HG03135 (cell line): ENCODE measurements around the gene ZSCAN18.
"Not testable (repeated sequence)": the region's sequence is repeated elsewhere in the genome, so short reads cannot be mapped to it uniquely, and the experiment has no call there.

Experiments used
- ATAC-seq: cut with Tn5 transposase; IDR thresholded peaks from one replicate; pipeline ENCODE4 v1.9.1; 2021; ENCODE audit warnings: mild to moderate bottlenecking, moderate library complexity; ENCODE audit not compliant: unreplicated experiment

ZSCAN18 gene, protein sequence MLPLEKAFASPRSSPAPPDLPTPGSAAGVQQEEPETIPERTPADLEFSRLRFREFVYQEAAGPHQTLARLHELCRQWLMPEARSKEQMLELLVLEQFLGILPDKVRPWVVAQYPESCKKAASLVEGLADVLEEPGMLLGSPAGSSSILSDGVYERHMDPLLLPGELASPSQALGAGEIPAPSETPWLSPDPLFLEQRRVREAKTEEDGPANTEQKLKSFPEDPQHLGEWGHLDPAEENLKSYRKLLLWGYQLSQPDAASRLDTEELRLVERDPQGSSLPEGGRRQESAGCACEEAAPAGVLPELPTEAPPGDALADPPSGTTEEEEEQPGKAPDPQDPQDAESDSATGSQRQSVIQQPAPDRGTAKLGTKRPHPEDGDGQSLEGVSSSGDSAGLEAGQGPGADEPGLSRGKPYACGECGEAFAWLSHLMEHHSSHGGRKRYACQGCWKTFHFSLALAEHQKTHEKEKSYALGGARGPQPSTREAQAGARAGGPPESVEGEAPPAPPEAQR

DNA sequence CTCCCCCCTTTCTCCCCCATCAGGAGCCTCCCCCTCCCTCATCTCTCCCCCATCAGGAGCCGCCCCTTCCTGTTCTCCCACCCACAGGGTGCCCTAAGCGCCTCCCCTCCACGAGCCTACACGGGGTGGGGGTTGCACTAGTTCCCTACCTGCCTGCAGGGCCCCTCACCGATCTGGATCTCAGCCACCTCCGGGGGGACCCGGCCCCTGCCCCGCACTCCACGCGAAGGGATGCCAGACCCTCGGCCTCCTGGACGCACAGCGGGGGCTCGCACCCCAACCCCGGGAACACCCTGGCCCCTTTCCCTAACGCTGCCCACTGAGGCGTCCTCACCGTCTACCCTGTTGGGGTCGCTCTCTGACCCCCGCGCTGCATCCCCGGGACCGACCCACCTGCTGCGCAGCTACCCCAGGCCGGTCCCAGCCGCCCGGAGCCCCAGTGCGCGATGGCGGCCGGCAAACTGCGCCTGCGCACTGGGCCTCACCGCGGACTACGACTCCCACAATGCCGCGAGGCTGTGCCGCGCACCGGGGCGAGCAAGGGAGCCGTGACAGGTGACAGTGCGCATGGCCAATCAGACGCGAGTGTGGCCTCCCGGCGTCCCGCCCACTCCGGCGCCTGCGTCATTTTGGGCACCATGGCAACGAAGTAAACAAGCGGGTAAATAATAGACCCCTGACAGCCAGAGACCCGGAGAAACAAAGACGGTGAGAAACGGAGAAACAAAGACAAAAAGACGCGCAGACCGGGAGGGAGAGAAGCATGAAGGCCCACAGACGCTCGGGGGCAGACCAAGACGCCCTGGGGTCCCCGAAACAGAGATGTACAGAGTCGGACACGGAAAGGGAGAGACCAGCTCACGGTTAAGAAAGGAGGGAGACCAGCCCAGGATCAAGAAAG lies at the start of gene ZSCAN18:
Gene ZSCAN18 (minus strand): TSS at position 451 of the 901 bp plus-strand sequence. CDS start 7,964 bp downstream, outside the sequence.
- peak; percentile 69 for ATAC-seq

DNA sequence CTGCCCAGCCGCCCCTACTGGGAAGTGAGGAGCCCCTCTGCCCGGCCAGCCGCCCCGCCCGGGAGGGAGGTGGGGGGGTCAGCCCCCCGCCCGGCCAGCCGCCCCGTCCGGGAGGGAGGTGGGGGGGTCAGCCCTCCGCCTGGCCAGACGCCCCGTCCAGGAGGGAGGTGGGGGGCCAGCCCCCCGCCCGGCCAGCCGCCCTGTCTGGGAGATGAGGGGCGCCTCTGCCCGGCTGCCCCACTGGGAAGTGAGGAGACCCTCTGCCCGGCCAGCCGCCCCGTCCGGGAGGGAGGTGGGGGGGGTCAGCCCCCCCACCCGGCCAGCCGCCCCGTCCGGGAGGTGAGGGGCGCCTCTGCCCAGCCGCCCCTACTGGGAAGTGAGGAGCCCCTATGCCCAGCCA lies 49.4 kb upstream of the ZSCAN18 start:
- not testable (repeated sequence) for ATAC-seq

DNA sequence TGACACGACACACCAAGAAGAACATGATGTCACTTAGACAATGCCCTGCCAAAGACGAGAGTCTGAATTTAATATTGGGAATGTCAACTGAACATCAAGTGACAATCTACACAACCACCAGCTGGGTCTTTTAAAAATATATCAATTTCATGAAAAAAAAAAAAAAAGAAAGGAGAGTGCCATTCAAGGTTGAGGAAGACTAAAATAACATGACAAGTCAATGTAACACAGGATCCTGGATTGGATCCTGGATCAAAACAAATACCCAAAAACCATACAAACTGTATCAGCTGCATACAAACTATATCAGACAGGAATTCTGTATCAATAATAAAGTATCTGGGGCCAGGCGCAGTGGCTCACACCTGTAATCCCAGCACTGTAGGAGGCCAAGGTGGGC lies 47.8 kb upstream of the ZSCAN18 start:
- no peak for ATAC-seq

DNA sequence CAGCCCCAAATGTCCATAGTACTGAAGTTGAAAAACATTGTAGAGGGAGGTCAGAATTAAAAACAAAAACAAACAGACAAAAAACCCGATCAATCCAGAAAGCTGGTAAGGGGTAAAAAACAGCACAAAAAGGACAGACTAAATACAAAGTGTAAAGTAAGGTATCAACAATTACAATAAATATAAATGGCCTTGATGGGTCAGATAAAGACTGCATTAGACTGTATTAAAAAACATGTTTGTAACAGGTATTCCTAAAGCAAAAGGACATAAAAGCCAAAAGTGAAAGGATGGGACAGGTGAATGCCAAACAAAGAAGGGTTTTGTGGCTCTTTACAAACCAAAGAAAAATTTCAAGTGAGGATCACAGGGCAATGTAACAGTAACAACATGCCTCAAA lies 36.2 kb upstream of the ZSCAN18 start:
- ATAC-seq = no peak

DNA sequence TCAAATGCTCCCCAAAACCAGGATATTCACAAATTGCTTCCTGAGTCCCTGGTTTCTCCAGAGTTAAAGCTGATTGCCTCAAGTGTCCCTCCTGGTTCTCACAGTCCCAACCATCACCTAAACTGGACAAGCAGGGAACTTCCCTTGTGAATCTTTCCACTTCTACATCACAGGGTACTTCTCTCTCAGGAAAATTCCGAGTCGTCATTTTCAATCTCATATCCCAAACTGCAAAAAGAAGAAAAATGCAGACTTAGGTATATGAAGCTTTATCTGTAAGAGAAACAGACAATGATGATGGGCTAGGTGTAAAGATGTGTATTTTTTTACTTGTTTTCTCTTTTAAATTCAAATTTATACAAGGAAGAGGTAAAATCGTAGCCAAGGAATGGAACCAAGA lies 31.3 kb upstream of the ZSCAN18 start:
- ATAC-seq = no peak

DNA sequence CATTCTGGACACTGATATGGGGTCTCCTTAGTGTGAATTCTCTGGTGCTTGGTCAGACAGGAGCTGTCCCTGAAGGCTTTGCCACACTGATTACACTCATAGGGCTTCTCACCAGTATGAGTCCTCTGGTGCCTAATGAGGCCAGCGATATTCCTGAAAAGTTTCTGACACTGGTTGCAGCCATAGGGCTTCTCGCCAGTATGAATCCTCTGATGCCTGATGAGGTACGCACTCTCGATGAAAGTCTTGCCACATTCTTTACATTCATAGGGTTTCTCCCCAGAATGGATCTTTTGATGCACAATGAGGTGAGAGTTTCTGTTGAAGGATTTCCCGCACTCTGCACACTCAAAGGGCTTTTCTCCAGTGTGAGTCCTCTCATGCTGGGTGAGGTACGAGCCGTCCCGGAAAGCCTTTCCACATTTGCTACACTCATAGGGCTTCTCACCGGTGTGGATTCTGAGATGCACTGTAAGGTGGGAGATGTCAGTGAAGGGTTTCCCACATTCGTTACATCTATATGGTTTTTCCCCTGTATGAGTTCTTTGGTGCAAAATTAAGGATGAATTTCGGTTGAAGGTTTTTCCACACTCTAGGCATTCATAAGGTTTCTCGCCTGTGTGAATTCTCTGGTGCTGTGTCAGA lies 30.1 kb upstream of the ZSCAN18 start:
- no peak for ATAC-seq

DNA sequence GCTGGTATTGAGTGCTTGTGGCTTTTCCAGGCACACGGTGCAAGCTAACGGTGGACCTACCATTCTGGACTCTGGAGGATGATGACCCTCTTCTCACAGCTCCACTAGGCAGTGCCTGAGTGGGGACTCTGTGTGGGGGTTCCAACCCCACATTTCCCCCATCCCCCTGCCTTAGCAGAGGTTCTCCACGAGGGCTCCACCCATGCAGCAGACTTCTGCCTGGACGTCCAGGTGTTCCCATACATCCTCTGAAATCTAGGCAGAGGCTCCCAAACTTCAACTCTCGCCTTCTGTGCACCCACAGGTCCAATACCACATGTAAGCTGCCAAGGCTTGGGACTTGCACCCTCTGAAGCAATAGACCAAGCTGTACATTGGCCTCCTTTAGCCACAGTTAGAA lies 25.3 kb upstream of the ZSCAN18 start:
- no peak for ATAC-seq

DNA sequence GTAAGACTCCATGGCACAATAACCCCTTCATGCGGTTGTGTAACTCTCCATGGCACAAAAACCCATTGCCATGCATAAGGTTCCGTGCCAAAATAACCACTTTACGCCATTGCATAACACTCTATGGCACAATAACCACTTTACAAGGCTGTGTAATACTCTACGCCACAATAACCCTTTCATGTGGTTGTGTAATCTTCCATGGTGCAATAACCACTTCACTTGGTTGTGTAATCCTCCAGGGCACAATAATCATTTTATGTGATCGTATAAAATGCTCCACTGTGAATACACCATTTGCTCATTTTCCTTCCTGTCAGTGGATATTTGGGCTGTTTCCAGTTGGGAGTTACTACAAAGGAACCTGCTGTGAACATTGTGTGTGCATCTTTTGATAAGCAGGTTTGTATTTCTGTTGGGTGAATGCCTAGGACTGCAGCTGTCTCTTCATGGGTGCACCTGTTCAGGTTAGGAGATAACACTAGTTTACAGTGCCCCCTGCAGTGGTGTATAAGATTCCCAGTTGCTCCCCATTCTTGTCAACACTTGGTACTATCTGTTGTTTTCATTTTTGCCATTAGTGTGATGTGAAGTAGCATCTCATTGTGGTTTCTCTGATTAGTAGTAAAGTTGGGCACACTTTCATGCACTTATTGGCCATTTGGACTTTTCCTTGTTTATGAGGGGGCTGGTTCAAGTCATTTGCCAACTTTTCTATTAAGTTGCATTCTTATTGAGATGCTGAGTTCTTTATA lies 21.1 kb upstream of the ZSCAN18 start:
- ATAC-seq = no peak

DNA sequence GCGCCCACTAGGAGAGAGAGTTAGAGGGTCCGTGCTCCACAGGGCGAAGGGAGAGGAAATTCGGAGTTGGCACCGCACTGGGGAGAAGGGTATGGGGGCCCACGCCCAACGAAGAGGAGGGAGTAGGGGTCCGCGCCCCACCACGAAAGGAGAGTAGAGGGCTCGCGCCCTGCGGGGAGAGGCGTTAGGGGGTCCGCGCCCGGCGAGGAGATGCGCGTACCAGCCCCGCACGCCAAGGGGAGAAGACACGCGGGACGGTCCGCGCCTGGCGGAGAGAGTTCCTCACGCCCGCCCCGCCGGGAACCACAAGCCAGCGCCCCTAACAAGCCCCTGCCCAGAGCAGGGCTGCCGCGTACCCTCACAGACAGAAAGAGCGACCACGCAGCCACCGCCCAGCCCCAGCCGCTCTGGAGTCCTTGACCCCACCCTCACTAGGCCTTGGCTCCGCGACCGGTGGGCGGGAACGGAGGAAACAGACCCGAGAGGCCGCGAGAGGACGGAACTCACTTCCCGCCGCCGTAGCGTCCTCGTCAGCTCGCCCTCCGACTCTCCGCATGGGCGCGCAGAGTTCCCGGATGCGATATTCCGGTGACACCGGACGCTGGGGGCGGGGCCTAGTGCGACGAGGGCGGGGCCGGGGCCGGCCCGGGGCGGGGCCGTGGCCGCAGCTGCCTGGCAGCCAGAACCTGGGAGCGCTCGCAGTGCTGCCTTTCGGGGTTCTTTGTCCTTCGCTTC lies 20.0 kb upstream of the ZSCAN18 start:
- ATAC-seq = no peak

DNA sequence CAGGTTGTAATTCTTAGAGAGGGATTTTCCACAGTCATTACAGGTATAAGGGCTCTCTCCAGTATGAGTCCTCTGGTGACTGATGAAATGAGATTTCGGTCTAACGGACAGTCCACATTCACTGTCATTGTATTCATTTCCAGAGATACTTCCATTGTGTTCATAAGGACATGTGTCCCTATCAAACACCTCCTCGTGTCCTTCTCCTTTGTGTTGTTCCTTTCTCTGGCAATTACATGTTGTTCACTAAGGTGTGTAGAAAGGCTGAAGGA lies 10.5 kb upstream of the ZSCAN18 start:
- no peak for ATAC-seq

DNA sequence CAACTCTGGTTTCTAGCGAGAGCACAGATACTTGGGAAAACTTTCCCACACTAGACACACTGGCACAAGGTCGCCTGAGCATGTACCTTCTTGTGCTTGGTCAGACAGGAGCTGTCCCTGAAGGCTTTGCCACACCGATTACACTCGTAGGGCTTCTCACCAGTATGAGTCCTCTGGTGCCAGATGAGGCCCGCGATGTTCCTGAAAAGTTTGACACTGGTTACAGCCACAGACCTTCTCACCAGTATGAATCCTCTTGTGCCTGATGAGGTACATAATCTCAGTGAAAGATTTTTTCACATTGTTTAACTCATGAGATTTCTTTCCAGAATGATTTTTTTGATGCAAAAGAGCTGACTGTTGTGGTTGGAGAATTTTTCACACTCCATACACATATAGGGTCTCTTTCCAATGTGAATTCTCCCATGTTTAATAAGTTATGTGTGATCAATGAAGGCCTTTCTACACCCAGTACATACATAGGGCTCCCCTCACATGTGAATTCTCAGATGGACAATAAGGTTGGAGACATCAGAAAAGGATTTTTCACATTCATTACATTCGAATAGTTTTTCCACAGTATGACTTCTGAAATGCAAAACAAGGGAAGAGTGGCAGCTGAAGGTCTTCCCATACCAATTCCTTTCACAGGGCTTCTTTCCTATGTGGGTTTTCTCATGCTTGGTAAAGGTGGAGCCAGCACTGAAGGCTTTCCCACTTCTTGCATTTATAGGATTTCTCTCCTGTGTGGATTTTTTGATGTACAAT lies 9.9 kb upstream of the ZSCAN18 start:
- ATAC-seq = no peak

DNA sequence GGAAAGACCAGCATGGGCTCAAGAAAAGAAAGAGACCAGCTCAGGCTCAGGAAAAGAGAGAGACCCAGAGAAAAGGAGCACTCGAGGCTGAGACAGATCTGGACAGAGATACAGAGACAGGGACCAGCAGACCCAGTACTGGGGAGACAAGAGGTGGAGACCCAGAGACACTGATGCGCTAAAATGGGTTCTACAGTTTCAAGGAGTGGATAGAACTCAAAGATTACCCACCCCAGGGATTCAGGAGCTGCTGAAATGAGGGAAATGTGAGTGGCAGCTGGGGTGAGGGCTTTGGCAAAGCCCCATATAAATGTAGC lies 609 bp upstream of the ZSCAN18 start:
- ATAC-seq = no peak

DNA sequence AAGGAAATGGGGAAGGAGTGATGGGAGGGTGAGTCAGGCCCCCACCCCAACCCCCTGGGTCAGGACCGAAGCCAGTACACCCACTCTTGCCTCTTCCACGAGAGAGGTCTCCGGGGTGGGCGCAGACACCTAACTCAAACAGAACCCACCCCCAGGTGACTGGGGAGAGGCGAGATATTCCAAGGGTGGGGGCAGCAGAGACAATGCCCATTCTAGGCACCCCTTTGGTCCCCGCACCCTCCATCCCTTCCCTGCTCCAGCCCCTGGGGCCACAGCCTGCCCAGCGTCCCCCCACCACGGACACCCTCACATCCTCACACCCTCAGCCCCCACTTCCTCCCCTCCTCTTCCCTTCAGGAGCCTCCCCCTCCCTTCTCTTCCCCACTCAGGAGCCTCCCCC lies 682 bp downstream of the ZSCAN18 start:
- ATAC-seq = no peak

DNA sequence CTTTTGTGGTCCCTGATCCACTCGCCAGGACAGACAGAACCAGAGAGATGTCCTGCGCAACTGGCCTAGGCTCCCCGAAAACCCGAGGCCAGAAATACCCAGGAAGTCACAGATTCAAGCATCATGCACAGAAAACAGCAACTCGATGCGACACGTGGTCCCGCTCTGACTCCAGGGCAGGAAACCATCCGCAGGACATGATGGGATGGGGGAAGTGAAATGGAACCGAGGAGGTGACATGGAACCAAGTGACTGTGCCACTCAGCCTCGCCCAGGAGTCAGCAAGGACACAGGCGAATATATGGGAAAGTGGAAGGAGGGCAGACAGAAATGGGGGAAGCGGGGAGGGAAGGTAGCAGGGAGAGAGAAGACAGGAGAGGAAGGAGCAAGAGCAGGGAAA lies 1.1 kb downstream of the ZSCAN18 start:
- no peak for ATAC-seq

DNA sequence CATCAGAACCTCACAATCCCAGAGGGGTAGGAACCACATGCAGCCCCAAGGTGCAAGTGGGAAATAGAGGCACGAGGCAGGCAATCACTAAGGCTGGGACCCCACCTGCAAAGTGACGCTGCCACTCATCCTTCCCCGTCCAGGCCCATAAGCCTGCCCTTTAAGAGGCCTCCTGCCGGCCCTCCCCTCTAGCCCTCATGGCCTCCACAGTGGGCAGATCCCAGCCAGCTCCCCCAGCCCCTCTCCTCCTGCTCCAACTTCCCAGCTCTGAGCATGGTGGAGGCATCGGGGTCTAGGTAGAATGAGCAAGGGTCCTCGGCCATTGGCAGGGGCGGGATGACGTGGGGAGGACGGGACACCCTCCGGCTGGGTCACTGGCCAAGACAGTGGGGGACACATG lies 2.7 kb downstream of the ZSCAN18 start:
- no peak for ATAC-seq

DNA sequence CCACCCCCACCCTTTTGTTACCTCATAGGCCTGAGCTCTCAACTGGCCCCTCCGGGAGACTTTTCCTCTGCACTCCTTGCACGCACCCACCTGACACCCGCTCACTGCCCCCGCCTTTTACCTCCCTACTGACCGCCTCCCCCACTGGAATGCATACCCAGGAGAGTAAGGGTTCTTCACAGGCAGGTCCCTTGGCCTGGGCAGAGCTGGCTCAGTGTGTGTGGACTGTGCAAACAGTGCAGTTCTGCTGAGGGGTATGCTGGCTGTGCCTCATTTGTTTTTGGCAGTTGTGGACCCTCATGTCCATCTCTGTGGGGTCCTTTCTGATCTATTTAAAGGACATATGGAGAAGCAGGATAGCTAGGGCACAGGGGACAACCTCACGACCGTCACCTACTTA lies 5.0 kb downstream of the ZSCAN18 start:
- no peak for ATAC-seq

DNA sequence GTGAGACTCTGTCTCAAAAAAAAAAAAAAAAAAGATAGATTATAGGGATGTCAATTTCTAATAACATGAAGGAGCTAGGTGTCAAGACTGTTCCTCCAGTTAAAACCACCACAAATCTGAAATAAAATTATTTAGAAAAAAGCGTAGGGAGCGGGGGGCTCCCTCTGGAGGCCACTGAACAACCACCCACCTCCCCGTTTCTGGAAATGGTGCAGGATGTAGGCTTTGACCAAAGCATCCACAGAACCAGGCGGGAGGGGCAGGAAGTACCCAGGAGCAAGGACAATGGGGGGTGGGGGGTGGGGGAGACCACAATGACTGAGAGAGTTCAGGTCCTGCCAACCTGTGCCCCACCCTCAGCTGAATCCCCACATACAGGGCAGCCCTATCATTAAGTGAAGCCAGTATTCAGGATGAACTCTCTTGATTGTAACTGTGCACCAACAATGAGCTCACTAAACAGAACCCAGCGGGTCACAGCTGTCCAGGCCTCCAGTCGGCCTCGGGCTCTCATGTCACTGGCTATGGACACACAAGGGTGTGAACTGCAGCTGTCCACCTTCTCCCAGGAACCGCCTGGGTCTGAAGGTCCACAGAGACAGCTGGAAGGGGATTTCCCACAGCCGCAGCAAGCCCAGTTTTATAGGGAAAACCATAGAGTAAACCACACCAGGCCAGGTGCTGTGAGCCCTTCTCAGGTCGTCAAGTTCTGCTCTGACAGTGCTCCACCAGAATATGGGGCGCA lies 6.6 kb downstream of the ZSCAN18 start:
- ATAC-seq = no peak

DNA sequence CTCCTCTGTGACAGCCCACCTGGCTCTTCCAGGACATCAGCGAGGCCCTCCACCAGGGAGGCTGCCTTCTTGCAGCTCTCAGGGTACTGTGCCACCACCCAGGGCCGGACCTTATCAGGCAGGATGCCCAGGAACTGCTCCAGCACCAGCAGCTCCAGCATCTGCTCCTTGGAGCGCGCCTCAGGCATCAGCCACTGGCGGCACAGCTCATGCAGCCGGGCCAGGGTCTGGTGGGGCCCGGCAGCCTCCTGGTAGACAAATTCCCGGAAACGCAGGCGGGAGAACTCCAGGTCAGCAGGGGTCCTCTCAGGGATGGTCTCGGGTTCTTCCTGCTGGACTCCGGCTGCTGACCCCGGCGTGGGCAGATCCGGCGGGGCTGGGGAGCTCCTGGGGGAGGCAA lies 8.2 kb downstream of the ZSCAN18 start:
- no peak for ATAC-seq

DNA sequence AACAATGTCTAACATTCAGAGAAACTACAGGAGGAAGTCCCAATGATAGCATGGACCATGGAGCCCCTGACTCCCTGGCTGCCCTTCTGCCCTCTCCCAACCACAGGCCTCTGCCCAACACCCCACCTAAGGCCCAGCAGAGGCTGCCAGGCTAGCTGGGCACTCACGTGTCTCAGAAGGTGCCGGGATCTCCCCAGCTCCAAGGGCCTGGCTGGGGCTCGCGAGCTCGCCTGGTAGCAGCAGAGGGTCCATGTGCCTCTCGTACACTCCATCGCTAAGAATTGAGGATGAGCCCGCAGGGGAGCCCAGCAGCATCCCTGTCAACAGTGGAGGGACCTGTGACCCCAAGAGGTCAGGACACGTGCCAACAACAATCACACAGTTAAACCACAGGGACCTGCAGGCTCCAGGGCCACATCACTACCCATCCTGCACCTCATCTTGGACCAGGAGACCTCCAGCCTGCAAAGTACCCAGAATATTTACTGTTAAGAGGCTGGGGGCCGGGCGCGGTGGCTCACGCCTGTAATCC lies 9.4 kb downstream of the ZSCAN18 start:
- no peak for ATAC-seq
